Endothelial cell of umbilical vein (primary cell): ENCODE results near the gene METRNL.

Source experiments
- EZH2 ChIP-seq: IDR thresholded peaks from 2 replicates; pipeline ENCODE4 v1.6.1; 2012; ENCODE audit warnings: borderline replicate concordance, low read depth, mild to moderate bottlenecking, moderate library complexity, low read length, inconsistent platforms; ENCODE audit not compliant: severe bottlenecking
- JUN ChIP-seq: IDR thresholded peaks from 2 replicates; pipeline ENCODE4 v1.6.1; 2011; ENCODE audit warnings: borderline replicate concordance, low read depth; ENCODE audit not compliant: insufficient read length, insufficient read depth
- POLR2A ChIP-seq: IDR thresholded peaks from 2 replicates; pipeline ENCODE4 v1.6.1; 2012; ENCODE audit warnings: low read depth, mild to moderate bottlenecking, control low read depth, low read length
- POLR2AphosphoS5 ChIP-seq: IDR thresholded peaks from 2 replicates; pipeline ENCODE4 v1.6.1; 2012; ENCODE audit warnings: low read depth, mild to moderate bottlenecking, control low read depth, low read length, moderate library complexity; ENCODE audit not compliant: insufficient read depth
- TF ChIP-seq, protein P1 (sequence below), 2 donors: IDR thresholded peaks; 1 replicate in 1 of 2; 2 replicates in 1 of 2; pipeline ENCODE4 v1.5.1; 2011; ENCODE audit warnings: low read length in 2 of 2, mild to moderate bottlenecking in 2 of 2, moderate library complexity in 2 of 2, control low read depth in 1 of 2, inconsistent platforms in 1 of 2, low read depth in 1 of 2; ENCODE audit not compliant: insufficient read depth in 1 of 2; ENCODE audit errors: extremely low read depth in 1 of 2
- TF ChIP-seq, protein P2 (sequence below): IDR thresholded peaks from 2 replicates; pipeline ENCODE4 v1.6.1; 2011; ENCODE audit not compliant: insufficient read depth, insufficient read length

DNA sequence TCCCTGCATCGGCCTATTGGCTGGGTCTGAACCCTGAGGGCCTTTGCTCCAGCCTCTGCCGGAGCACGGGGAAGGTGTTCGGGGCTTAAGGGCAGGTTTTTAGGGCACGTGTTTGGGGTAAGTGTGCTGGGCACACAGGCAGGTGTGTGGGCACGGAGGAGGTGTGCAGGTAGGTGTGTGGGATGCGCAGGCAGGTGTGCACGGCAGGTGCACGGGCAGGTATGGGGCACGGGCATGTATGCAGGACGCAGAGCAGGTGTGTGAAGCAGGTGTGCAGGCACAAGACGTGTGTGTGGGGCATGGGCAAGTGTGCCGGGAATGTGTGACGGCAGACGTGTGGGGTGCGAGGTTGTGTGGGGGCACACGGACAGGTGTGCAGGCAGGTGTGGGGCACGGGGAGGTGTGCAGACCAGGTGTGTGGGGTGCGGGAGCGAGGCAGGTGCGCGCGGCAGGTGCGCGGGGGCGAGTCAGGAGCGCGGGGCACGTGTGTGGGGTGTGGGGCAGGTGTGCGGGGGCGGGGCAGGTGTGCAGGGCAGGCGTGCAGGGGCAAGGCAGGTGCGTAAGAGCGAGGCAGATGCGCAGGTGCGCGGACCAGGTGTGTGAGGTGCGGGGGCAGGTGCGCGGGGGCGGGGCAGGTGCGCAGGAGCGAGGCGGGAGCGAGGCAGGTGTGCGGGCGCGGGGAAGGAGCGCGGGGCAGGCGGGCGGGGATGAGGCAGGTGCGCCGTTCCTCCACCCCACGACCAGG, 28.6 kb upstream of the METRNL start:
- TF ChIP-seq POLR2A = no peak
- no peak for TF ChIP-seq EZH2
- TF ChIP-seq, protein P1, sequence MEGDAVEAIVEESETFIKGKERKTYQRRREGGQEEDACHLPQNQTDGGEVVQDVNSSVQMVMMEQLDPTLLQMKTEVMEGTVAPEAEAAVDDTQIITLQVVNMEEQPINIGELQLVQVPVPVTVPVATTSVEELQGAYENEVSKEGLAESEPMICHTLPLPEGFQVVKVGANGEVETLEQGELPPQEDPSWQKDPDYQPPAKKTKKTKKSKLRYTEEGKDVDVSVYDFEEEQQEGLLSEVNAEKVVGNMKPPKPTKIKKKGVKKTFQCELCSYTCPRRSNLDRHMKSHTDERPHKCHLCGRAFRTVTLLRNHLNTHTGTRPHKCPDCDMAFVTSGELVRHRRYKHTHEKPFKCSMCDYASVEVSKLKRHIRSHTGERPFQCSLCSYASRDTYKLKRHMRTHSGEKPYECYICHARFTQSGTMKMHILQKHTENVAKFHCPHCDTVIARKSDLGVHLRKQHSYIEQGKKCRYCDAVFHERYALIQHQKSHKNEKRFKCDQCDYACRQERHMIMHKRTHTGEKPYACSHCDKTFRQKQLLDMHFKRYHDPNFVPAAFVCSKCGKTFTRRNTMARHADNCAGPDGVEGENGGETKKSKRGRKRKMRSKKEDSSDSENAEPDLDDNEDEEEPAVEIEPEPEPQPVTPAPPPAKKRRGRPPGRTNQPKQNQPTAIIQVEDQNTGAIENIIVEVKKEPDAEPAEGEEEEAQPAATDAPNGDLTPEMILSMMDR (IDR thresholded peaks at IDR 0.05; ENCODE audit: extremely low read depth in 1 of 2, insufficient read depth in 1 of 2, low read depth in 1 of 2, low read length in 2 of 2) = no peak
- TF ChIP-seq, protein P2, sequence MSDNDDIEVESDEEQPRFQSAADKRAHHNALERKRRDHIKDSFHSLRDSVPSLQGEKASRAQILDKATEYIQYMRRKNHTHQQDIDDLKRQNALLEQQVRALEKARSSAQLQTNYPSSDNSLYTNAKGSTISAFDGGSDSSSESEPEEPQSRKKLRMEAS = no peak
- no peak for TF ChIP-seq POLR2AphosphoS5
- no peak for TF ChIP-seq JUN
